HG02759 (cell line): ENCODE measurements around the gene SNTN.
"Not testable (repeated sequence)": the region's sequence is repeated elsewhere in the genome, so short reads cannot be mapped to it uniquely, and the experiment has no call there.

ENCODE experiments used
- ATAC-seq: cut with Tn5 transposase; IDR thresholded peaks from one replicate; pipeline ENCODE4 v1.9.1; 2021; ENCODE audit warnings: mild to moderate bottlenecking, moderate library complexity; ENCODE audit not compliant: unreplicated experiment

Gene SNTN

DNA sequence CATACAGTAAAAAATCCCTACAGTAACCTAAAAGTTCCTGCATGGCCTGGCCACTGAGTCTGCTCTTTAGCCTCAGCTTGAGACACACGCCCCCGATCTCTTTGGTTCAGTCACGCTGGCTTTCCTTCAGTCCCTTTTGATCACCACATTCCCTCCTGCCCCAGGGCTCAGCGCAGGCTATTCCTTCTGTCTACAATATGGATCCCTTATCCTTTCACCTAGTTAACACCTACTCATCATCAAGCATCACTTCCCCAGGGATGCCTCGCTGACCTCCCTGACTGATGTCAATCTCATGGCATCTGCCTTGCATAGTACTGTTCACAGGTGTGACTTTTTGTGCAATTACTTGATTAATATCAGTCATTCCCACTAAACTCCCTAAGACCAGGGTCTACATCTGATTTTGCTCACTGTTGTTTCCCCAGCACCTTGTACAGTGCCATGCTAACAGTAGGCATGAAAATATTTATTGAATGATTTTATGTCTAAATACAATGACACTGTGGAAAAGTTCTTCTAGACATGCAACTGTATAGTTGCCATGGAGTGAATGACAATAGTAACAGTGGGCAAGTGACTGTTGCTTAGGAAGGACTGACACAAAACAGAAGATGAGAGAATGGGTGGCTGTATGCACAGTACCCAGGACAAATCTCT lies at the start of gene SNTN:
Gene SNTN (plus strand): TSS at position 610 of the 660 bp plus-strand sequence. CDS start 13 bp downstream, at position 623.
- ATAC-seq: no peak

DNA sequence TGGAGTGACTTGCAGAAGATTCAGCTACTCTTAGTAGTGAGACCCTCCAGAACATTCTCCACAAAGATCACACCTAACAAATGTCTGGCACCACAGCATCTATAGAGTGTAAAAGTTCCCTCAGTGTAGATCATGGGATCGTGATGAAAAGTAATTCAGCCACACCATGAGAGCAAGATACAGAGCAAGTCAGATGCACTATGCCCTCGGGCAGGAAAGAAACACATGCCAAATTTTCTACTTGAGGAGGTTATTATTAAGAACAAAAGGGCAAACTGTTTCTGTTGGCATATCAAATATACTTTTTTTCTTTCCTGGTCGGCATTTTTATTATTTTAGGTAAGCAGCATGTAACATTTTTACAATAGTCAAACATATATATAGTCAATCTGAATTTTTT lies 44.8 kb upstream of the SNTN start:
- ATAC-seq: no peak

DNA sequence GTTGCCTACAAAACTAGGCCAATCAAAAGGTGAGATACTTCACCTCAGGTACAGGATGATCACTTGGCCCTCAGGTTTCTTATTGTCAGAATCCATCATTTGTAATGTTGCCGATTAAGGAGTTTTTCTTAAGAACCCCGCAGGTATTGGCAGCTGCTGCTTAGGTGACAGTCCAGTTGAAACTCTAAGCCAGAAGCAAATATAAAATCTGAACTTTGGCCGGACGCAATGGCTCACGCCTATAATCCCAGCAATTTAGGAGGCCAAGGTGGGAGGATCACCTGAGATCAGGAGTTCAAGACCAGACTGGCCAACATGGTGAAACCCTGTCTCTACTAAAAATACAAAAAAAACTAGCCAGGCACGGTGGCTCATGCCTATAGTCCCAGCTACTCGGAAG lies 43.1 kb upstream of the SNTN start:
- ATAC-seq: no peak

DNA sequence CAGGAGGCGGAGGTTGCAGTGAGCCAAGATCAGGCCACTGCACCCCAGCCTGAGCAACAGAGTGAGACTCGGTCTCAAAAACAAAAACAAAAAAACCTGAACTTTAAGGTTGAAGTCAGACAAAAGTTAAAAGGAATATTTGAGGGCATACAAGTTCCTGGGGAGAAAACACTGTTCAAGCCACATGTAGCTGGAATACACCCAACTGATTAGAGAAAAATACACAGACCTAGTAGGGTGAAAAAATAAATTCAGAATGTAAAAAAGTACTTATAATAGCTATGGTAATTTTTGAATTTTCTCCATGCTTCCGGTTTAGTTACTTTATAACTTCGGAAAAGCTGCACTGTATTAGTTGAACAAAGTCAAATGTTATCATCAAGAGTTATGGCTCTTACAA lies 42.6 kb upstream of the SNTN start:
- ATAC-seq: no peak

DNA sequence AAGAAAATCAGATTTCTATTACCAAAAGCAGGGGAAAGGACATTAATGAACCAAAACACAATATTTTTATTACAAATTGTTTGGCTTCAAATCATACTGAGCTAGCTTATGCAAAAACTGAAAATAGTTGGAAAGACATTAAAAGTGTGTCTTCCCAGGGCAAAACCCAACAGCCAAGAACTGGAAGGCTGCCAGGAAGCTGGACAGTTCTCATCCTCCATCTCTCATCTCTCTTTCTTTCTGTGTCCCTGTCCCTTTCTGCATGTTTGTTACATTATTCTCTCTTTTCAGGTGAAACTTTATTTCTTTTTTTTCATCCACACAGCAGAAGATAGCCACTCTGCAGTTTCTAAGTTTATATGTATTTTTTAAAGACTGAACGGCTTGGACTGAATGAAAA lies 41.1 kb upstream of the SNTN start:
- ATAC-seq: no peak

DNA sequence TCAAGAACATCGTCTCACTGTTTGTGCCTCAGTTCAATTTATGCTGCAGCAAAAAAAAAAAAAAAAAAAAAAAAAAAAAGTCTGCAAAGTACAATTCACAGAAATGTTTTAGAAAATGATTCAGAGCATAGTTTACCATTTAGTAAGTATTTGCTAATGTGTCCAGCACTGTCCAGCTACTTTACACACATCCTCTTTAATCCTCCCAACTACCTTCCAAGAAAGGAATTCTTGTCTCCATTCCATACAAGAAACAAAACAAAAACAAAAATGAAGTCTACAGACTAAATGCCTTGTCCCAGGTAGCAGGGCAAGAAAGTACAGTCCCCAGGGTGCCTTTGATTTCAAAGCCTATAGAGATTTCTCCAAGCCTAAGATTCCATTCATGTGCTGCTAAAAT lies 38.9 kb upstream of the SNTN start:
- no peak for ATAC-seq

DNA sequence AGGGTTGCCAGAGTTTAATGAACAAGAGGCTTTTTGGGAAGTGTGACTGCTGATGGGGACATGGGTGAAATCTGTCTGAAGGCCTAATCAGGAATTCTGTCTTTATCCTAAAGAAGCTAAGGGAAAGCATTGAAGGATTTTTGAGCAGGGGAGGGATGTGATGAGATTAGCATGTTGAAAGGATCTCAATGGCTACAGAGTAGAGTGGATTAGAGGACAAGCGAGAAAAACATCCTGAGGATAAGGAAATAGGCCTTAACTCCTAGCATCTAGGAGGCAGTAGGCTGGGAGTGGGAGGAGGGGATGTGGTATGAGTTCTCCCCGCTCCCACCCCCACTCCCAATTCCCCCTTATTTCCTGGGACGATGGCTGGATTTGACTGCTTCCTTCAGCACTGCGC lies 35.1 kb upstream of the SNTN start:
- ATAC-seq: no peak

DNA sequence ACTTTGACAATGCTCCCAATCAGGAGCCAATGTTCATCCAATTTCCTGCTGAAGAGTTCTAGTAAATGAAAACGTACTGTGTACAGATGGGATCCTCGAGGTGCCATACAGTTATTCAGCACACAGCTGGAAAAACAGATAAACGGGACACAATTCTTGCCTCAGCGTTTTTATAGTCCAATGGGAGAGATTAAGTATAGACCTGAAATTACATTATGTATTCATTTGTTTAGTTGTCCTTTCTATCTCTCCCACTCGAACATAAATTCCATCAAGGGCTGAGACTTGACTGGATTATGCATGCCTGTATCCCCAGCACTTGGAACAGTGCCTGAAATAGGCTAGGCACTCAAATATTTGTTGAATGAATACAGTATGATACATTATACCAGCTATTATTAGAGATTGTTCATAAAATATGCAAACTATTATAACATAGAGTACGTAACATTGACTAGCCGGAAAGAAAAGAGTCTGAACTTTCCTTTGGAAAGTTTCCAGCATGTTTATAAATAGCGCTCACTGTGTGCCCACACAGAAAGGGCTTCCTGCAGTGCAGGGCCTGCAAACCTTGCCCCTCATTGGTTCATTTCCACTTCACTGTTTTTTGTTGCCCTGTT lies 27.4 kb upstream of the SNTN start:
- no peak for ATAC-seq

DNA sequence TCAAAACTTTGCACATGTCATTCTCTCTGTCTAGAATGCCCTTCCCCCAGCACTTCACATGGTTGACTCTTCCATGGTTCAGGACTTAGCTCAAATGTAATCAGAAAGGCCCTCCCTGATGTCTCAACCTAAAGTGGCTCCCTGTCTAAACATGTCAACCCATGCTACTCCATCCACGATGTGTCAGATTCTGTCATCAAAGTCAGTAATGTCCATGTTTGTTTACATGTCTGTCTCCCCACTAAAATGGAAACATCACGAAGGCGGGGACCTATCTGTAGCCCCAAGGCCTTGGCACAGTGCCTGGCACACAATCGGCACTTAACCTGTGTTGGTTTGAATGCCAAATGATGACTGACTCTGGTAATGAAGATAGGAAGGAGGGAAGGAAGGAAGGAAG lies 20.8 kb upstream of the SNTN start:
- ATAC-seq: no peak

DNA sequence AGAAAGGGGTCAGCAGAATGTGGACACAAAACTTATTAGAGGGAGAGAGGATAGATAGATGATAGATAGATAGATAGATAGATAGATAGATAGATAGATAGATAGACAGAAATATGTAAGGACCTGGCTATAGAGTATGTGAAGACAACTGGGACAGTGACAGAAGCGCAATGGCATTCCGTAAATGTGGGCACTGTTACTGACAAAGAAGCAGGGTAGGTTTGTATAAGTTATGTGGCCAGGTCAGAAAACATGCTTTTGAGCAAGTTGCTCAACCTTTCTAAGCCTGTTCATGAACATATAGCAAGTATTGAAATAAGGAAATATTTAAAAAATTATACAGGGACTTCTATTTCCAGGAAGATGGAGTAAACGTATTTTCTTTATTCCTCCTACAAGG lies 17.3 kb upstream of the SNTN start:
- no peak for ATAC-seq

DNA sequence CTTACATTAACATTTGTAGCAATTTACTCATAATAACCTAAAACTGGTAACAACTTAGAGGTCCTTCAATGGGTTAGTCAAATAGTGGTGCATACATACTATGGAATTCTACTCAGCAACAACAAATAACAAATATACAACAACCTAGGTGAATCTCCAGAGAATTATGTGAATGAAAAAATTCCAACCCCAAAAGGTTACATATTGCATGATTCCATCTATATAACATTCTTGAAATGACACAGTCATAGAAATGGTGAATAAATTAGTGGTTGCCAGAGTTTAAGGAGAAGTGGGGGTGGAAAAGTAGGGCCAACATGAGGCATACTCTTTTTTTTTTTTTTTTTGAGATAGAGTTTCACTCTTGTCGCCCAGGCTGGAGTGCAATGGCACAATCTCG lies 12.7 kb upstream of the SNTN start:
- no peak for ATAC-seq

DNA sequence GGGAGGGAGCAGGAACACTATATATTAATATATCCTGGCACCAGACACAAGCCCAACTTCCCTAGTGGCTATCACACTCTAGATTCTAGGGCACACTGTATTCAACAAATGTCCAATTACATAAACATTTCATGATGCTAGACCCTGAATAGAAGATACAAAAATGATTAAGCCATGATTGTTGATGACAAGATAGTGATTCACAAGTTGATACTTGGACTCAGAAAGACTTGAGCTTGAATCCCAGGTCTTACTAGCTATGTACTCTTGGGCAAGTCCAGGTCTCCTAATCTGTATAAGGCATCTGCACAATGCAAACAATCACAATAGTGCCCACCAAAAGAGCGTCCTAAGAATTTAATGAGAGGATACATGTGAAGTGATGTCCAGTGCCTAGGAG lies 10.0 kb upstream of the SNTN start:
- no peak for ATAC-seq

DNA sequence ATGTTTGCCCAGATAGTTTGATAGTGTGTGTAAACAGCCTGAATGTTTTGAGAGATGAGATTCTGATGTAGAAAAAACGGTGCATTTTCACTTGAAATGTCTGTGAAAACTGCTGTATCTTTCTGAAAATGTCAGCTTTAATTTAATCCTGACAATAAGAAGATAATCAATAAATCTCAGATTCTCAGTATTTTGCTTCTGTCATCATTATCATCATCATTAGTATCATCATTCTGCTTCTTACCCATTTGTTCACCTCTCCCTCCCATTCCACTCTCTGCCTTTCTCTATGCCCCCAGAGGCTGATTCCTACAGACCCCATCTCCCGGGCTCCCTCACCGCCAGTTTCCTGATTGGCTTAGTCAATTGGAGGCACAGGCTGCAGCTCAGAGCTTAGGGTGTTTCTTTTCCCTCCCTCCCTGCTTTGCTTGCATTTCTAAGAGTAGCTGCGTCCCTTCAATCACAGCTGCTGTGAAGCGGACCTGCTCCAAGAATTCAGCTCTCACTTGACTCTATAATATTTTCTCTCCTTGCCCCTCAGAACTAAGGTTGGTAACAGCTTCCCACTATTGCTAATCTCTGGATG lies 8.2 kb upstream of the SNTN start:
- no peak for ATAC-seq

DNA sequence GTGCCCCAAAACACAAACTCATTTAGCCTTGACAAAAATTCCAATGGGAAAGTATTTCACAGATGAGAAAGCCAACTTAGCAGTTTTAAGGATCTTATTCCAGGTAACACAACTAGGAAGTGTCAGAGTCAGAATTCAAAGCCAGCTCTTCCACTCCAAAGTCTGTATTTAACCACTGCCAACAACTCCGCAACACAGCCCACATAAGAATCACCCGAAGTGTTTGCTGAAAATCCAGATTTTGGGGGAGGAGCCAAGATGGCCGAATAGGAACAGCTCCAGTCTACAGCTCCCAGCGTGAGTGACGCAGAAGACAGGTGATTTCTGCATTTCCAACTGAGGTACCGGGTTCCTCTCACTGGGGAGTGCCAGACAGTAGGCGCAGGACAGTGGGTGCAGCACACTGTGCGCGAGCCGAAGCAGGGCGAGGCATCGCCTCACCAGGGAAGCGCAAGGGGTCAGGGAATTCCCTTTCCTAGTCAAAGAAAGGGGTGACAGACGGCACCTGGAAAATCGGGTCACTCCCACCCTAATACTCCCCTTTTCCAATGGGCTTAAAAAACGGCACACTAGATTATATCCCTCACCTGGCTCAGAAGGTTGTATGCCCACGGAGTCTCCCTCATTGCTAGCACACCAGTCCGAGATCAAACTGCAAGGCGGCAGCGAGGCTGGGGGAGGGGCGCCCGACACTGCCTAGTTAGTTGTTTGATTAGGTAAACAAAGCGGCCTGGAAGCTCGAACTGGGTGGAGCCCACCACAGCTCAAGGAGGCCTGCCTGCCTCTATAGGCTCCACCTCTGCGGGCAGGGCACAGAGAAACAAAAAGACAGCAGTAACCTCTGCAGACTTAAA lies 7.3 kb upstream of the SNTN start:
- ATAC-seq: not testable (repeated sequence)

DNA sequence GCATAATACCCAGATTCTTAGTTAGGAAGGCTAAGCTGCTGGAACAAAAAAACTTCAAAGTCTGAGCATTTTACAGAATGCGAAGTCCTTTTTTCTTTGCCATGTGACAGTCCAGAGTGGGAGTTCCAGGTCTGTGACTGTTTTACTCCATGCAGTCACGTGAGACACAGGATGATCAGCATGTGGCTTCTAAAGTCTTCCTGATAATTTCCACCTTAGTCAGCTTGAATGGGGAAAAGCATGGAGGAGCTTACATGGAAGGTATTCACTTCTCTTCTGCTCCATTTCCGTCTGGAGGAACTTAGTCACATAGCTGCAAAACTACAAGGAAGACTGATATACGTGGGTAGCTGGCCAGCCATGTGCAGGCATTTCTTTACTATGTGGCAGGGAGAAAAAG lies 1.7 kb downstream of the SNTN start:
- no peak for ATAC-seq

DNA sequence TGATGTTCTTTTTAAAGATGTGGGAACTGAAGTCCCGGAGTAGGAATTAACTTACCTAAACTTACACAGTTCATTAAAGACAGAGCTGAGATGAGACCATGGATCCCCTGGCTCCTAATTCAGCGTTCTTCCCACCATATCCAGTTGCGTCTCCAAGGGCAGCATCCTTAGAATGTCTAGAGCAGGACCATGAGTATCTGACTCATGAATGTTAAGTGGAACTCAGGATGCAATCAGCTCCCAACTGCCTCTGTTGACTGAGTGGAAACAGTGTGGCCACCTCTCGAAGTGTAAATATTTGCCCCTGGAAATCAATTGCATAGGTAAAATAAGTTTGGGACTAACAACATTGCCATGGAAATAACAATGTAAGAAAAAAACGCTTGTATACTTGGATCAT lies 2.5 kb downstream of the SNTN start:
- no peak for ATAC-seq

DNA sequence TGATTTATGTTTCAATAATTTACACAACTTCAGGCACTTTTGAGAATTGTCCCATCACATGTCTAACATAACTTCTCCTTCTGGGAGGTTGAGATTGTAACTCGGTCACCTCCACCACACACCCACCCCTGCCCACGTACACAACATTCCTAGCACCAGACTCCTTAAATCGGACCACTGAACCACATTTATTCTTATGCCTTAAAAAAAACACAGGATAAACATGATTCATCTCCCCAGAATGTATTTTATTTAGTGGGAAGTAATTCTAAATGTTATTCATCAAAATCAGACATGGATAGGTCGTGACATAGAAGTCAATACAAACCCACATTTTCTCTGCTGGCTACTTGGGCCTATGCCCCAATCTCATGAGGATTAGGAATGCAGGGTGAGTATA lies 3.0 kb downstream of the SNTN start:
- no peak for ATAC-seq

DNA sequence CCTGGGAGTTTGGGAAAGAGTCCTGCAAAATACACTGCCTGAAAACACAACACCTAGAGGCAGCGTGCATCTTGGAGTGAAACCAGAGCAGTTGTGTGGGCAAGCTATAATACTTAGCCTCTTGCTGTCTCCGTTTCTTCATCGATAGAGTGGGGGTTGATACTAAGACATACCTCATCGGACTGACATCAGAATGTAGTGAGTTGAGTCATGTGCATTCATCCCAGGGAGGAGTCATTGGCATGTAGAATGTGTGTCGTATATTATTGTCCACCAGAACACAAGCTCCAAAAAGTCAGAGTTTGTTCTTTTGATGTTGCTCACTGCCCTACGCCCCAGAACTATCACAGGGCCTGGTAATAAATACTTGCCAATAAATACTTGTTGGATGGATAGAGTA lies 4.3 kb downstream of the SNTN start:
- no peak for ATAC-seq

DNA sequence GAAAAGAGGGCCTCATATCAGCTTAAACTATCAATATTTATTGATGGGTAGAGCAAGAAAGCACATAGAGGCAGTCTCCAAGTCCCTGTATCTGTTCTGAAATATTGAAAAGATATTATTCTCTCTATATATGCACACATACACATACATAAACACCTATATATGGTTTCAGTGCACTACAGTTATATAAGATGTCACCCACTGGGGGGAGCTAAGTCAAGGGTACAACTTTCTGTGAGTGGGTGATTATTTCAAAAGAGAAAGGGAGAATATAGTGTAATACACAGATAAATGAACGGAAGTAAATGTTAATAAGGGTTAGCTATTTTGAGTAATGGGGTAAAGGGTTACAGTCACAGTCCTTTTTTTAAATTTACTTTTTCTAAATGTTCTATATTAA lies 8.8 kb downstream of the SNTN start:
- no peak for ATAC-seq

DNA sequence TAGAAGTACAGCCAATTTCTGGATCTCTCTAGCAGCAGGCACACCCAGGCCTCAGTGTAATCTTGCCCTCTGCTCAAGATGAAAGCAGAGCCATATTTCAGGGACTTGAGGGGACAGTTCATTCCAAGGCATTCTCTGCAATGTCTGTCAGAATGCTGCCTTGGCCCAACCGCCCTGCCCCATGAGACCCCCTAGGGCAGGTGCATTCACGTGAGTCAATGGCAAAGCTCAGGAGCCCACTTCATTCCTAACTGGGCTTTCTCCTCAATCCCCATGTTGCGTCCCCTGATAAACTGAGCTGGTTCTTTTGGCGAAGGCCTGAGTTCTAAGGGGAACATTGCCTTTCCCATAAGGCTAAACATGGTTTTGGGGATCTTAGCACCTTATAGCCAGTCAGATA lies 9.5 kb downstream of the SNTN start:
- ATAC-seq: no peak

DNA sequence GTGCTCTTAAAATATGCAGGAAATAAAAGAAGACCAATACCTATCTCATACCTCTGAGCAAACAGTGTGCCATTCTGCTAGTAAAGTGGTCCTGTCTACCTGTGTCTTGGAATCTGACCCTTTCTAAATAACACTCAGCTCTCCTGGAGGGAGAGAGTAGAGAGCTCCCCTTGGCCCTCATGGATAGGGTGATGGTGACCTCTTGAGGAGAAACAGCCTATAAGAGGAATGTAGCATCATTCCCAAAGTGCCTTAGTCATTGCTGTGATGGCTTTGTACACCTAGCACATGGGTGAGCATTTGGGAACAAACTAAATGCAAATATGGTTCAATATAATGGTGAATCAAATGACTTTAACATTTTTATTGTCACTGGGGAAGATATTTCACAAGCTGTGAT lies 10.0 kb downstream of the SNTN start:
- ATAC-seq: no peak

DNA sequence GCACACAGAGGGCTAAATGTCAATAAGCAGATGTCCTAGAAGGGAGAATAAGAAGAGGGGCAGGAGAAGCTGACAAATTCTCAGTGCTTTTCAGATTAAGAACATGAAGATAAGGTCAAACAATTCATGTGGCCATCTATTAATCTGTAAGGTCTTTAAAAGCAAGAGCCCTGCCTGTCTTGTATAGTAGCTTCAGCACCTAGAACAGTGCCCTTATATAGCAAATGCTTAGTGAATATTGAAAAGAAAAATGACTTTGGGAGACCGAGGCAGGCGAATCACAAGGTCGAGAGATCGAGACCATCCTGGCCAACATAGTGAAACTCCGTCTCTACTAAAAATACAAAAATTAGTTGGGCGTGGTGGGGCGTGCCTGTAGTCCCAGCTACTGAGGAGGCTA lies 18.1 kb downstream of the SNTN start:
- no peak for ATAC-seq
